Measurements from ENCODE around the gene TRIP6. TPM values are rescaled to one million over a fixed set of nuclear protein-coding genes. Genes with fewer than 3 reads are reported as not detected.
A peak's percentile ranks its signal among the peaks of the same experiment; 100 is the strongest.

TRIP6 gene
- total RNA-seq, 2 experiments from 2014 or later: 25.5 to 28.6 TPM

DNA sequence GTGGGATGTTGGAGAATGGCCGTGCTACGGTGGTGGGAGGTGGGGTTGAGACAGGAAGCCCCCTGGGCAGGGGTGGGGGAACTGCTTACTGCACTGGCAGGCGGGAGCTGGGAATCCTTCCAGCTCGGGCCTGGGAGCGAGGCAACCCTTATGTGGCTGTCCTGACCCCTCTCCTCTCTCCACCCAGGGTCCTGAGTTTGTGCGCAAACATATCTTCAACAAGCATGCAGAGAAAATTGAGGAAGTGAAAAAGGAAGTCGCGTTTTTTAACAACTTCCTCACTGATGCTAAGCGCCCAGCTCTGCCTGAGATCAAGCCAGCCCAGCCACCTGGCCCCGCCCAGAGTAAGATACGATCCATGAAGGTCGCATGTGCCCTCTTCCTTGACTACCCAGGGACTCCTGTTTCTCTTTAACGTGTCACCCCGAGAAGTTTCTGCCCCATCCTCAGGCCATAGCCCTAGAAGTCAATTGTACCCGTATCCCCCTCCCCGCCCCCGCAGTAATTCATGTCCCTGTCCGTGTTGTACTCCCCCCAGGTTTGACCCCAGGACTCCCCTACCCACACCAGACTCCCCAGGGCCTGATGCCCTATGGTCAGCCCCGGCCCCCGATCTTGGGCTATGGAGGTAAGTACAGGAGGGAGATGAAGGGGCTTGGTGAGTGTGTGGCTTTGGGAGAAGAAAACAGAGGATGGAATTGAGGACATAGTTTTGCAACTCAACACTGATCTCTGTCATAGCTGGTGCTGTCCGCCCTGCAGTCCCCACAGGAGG lies 20.5 kb downstream of the TRIP6 start:
- peak overlapping the region; percentile 82 for H3K4me3 Mint-ChIP-seq
- peaks cover 62% of the 10 kb centered on the region for H3K4me1 Mint-ChIP-seq (ENCODE audit: low read depth)
- H3K27ac Mint-ChIP-seq: peak overlapping the region; percentile 91
- H3K27me3 Mint-ChIP-seq (ENCODE audit: low read depth): peaks cover 12% of the 10 kb centered on the region
- ChIA-PET CTCF (interaction anchor here (0.6 to 2.8 kb wide), 6 partner anchors 13 to 190 kb away, joined by 3 to 15 read pairs (median 4); partner anchors contain the start of genes POP7, SLC12A9 and SRRT), POLR2A (interaction anchor here (0.8 to 5.4 kb wide), 4 partner anchors 11 to 304 kb away, joined by 3 to 115 read pairs (median 4); partner anchors contain the start of genes SRRT and TRIM56)
- peak; percentile 82 for DNase-seq
- H3K9me3 Mint-ChIP-seq (ENCODE audit: insufficient read depth): no peaks in the 10 kb centered on the region
- peaks cover 58% of the 10 kb centered on the region for H3K36me3 Mint-ChIP-seq (ENCODE audit: low read depth)
- peak; percentile 37 for ATAC-seq

- H3K27me3 Mint-ChIP-seq (ENCODE audit: low read depth): peaks cover 16% of the 10 kb centered on the region
- ChIA-PET POLR2A (interaction anchor here (0.7 to 5.4 kb wide), 3 partner anchors 12 to 329 kb away, joined by 3 to 115 read pairs (median 3); partner anchors contain the start of genes PLOD3, SRRT and ZNHIT1), CTCF (interaction anchor here (0.6 to 2.8 kb wide), 4 partner anchors 13 to 273 kb away, joined by 3 to 15 read pairs (median 9); partner anchors contain the start of genes SLC12A9 and SRRT)
- ATAC-seq (no peak), DNase-seq (no peak)
- H3K27ac Mint-ChIP-seq: peak overlapping the region; percentile 91
- peaks cover 52% of the 10 kb centered on the region for H3K36me3 Mint-ChIP-seq (ENCODE audit: low read depth)
- H3K9me3 Mint-ChIP-seq (ENCODE audit: insufficient read depth): no peaks in the 10 kb centered on the region
- peak overlapping the region; percentile 82 for H3K4me3 Mint-ChIP-seq
- H3K4me1 Mint-ChIP-seq (ENCODE audit: low read depth): peaks cover 56% of the 10 kb centered on the region
Measured at GRCh38 chr7:100888291-100888987, 21.3 kb downstream of the TRIP6 start.

DNA sequence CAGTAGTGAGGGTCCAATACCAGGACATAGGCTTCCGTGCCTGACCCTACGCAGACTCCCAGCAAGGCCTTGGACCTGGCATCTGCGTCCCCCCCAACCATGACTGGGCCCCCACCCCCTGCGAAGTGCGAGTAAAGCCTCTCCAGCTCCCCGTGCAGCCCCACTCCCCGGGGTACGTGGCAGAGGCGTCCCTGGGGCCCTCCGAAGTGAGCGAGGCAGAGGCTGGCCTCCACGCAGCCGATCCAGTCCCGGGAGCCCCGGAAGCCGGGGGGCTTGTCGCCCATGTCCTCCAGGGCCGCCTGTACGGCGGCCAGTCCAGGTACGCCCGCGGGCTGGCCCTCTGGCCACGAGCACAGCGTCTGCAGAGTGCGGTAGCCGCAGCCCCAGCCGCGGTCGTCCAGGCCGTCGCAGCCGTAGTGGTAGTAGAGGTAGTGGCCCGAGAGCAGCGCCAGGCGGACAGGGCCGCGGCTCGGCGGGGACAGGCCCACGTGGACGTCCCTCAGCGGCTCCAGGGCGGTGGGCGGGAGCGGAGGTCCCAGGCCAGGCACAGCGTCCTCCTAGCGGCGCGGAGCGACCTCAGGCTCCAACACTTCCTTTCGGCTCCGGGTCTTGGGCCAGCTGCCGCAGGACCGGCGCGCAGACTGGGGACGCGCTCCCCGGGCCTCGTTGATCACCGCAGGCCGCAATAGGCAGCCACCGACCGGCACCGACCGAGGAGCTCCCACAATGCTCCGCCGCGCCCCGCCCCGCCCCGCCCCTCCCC lies 22.0 kb downstream of the TRIP6 start, which contains the start of gene UFSP1:
TSS of gene UFSP1 (minus strand) at position 728 of the 763 bp plus-strand sequence. CDS start at position 284, 444 bp downstream.
- Mint-ChIP-seq H3K27ac (peak within 1 kb of the TSS; percentile 91), H3K9me3 (ENCODE audit: insufficient read depth) (no peaks in the 10 kb centered on the region), H3K4me3 (peak within 1 kb of the TSS; percentile 82), H3K27me3 (ENCODE audit: low read depth) (peaks cover 19% of the 10 kb centered on the region), H3K4me1 (ENCODE audit: low read depth) (peaks cover 50% of the 10 kb centered on the region), H3K36me3 (ENCODE audit: low read depth) (peaks cover 46% of the 10 kb centered on the region)
- ChIA-PET CTCF (interaction anchor here (0.6 to 1.5 kb wide), 13 partner anchors 11 to 355 kb away, joined by 3 to 13 read pairs (median 6); partner anchors contain the start of genes POP7, SLC12A9 and SRRT), POLR2A (interaction anchor here (0.7 to 5.4 kb wide), 5 partner anchors 13 to 328 kb away, joined by 3 to 115 read pairs (median 4); partner anchors contain the start of genes PLOD3, SRRT, TRIM56 and ZNHIT1)
- ATAC-seq (peak; percentile 53), DNase-seq (no peak)

GRCh38 chr7:100890653-100891567 lies 23.7 kb downstream of the TRIP6 start:
- H3K4me3 Mint-ChIP-seq: peak overlapping the region; percentile 82
- H3K27me3 Mint-ChIP-seq (ENCODE audit: low read depth): peaks cover 23% of the 10 kb centered on the region
- DNase-seq (no peak), ATAC-seq (no peak)
- CTCF ChIA-PET: interaction anchor here (1.2 to 1.4 kb wide), 3 partner anchors 16 to 168 kb away, joined by 3 to 13 read pairs (median 4); partner anchors contain the start of gene SRRT
- POLR2A ChIA-PET: interaction anchor here (0.7 to 5.4 kb wide), 5 partner anchors 14 to 1531 kb away, joined by 3 to 115 read pairs (median 3); partner anchors contain the start of genes PLOD3, SRRT, TRIM56 and ZNHIT1
- H3K36me3 Mint-ChIP-seq (ENCODE audit: low read depth): peaks cover 30% of the 10 kb centered on the region
- peaks cover 40% of the 10 kb centered on the region for H3K4me1 Mint-ChIP-seq (ENCODE audit: low read depth)
- H3K27ac Mint-ChIP-seq: peak overlapping the region; percentile 57
- H3K9me3 Mint-ChIP-seq (ENCODE audit: insufficient read depth): no peaks in the 10 kb centered on the region

GRCh38 chr7:100891568-100892247 lies 24.5 kb downstream of the TRIP6 start:
- ChIA-PET CTCF (interaction anchor here (1.2 kb wide), 1 partner anchor 167 kb away, joined by 3 read pairs; no protein-coding TSS in a partner anchor), POLR2A (interaction anchor here (1.0 kb wide), 1 partner anchor 17 kb away, joined by 3 read pairs; the partner anchor contains the start of gene SRRT)
- peak overlapping the region; percentile 41 for H3K27ac Mint-ChIP-seq
- peaks cover 41% of the 10 kb centered on the region for H3K4me1 Mint-ChIP-seq (ENCODE audit: low read depth)
- peak overlapping the region; percentile 56 for H3K4me3 Mint-ChIP-seq
- ATAC-seq (no peak), DNase-seq (no peak)
- H3K27me3 Mint-ChIP-seq (ENCODE audit: low read depth): peaks cover 29% of the 10 kb centered on the region
- peaks cover 24% of the 10 kb centered on the region for H3K36me3 Mint-ChIP-seq (ENCODE audit: low read depth)
- no peaks in the 10 kb centered on the region for H3K9me3 Mint-ChIP-seq (ENCODE audit: insufficient read depth)

GRCh38 chr7:100892364-100893317 lies 25.5 kb downstream of the TRIP6 start:
- CTCF ChIA-PET: no interaction called here
- no peak overlapping the region for H3K4me3 Mint-ChIP-seq
- POLR2A ChIA-PET: interaction anchor here (1.0 to 1.6 kb wide), 3 partner anchors 9 to 17 kb away, joined by 3 to 7 read pairs (median 3); partner anchors contain the start of gene SRRT
- no peak overlapping the region for H3K27ac Mint-ChIP-seq
- peaks cover 15% of the 10 kb centered on the region for H3K36me3 Mint-ChIP-seq (ENCODE audit: low read depth)
- ATAC-seq (no peak), DNase-seq (no peak)
- H3K27me3 Mint-ChIP-seq (ENCODE audit: low read depth): peaks cover 32% of the 10 kb centered on the region
- no peaks in the 10 kb centered on the region for H3K9me3 Mint-ChIP-seq (ENCODE audit: insufficient read depth)
- H3K4me1 Mint-ChIP-seq (ENCODE audit: low read depth): peaks cover 32% of the 10 kb centered on the region

- DNase-seq (no peak), ATAC-seq (no peak)
- H3K9me3 Mint-ChIP-seq (ENCODE audit: insufficient read depth): no peaks in the 10 kb centered on the region
- peaks cover 38% of the 10 kb centered on the region for H3K27me3 Mint-ChIP-seq (ENCODE audit: low read depth)
- ChIA-PET CTCF (interaction anchor here (1.2 to 1.5 kb wide), 2 partner anchors 41 to 166 kb away, joined by 3 to 8 read pairs; partner anchors contain the start of gene SLC12A9), POLR2A (interaction anchor here (1.1 to 1.6 kb wide), 2 partner anchors 9 to 18 kb away, joined by 3 to 7 read pairs; partner anchors contain the start of gene SRRT)
- H3K4me3 Mint-ChIP-seq: no peak overlapping the region
- H3K4me1 Mint-ChIP-seq (ENCODE audit: low read depth): peaks cover 24% of the 10 kb centered on the region
- no peak overlapping the region for H3K27ac Mint-ChIP-seq
- H3K36me3 Mint-ChIP-seq (ENCODE audit: low read depth): peaks cover 7% of the 10 kb centered on the region
Measured at GRCh38 chr7:100893318-100893895, 26.2 kb downstream of the TRIP6 start.

GRCh38 chr7:100893910-100894721 lies 26.9 kb downstream of the TRIP6 start:
- Mint-ChIP-seq H3K4me1 (ENCODE audit: low read depth) (peaks cover 21% of the 10 kb centered on the region), H3K27ac (no peak overlapping the region), H3K9me3 (ENCODE audit: insufficient read depth) (no peaks in the 10 kb centered on the region), H3K36me3 (ENCODE audit: low read depth) (peaks cover 2% of the 10 kb centered on the region), H3K4me3 (no peak overlapping the region), H3K27me3 (ENCODE audit: low read depth) (peaks cover 38% of the 10 kb centered on the region)
- DNase-seq (no peak), ATAC-seq (no peak)
- CTCF ChIA-PET: interaction anchor here (1.1 to 1.9 kb wide), 7 partner anchors 19 to 298 kb away, joined by 3 to 8 read pairs (median 5); partner anchors contain the start of genes POP7, SLC12A9 and SRRT
- POLR2A ChIA-PET: interaction anchor here (1.1 to 1.6 kb wide), 3 partner anchors 10 to 164 kb away, joined by 3 to 7 read pairs (median 4); partner anchors contain the start of gene SRRT

Measured in activated CD8-positive, alpha-beta T cell treated with anti-CD3 and anti-CD28 coated beads, Interleukin-2, amount 10 ng/mL, durations not matched to agents 7 days and 5 days (primary cell).